Melanocyte of skin (primary cell): Measurements from ENCODE around the gene GABRQ. TPM values are rescaled to one million over a fixed set of nuclear protein-coding genes. Genes with fewer than 3 reads are reported as not detected.

ENCODE experiments used
- total RNA-seq, 2 donors: library from RNA; depleted of rRNA; stranded (reverse); fragments of >200 nt; gene quantifications; 2 replicates each; pipeline ENCODE4 v1.2.3, GENCODE V29; 2012

The GABRQ gene
- not detected for total RNA-seq

DNA sequence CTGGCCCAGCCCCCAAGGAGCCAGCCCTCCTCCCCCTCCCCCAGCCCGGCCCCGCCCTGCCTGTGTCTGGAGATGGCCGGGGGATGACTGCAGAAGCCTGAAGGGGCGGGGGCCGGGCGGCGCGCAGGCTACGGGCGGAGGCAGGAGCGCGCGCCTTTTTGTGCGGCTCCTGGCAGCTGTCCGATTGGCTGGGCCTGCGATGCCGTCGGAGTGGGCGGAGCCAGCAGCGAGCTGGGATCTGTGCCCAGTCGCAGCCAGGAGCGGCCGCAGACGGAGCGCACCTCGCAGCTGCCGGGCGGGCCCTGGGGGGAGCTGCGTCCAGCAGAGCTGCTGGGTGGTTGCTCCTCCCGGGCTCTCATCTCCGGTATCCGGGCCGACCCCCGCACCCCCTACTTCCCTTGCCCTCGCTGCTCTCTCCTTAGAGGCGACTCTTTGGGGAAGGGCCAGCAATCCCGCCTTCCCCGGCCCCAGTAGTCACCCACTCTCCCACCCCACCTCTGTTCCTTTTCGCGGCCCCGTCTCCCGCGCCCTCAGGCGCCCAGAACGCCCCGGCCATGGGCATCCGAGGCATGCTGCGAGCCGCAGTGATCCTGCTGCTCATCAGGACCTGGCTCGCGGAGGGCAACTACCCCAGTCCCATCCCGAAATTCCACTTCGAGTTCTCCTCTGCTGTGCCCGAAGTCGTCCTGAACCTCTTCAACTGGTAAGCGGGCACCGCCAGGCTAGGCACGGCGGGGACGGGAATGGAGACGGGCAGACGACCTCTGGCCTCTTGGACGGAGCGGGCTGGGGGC lies at the start of gene GABRQ:
GABRQ (plus strand) TSS at position 247 of the 794 bp plus-strand sequence; CDS start at position 555, 308 bp downstream.

DNA sequence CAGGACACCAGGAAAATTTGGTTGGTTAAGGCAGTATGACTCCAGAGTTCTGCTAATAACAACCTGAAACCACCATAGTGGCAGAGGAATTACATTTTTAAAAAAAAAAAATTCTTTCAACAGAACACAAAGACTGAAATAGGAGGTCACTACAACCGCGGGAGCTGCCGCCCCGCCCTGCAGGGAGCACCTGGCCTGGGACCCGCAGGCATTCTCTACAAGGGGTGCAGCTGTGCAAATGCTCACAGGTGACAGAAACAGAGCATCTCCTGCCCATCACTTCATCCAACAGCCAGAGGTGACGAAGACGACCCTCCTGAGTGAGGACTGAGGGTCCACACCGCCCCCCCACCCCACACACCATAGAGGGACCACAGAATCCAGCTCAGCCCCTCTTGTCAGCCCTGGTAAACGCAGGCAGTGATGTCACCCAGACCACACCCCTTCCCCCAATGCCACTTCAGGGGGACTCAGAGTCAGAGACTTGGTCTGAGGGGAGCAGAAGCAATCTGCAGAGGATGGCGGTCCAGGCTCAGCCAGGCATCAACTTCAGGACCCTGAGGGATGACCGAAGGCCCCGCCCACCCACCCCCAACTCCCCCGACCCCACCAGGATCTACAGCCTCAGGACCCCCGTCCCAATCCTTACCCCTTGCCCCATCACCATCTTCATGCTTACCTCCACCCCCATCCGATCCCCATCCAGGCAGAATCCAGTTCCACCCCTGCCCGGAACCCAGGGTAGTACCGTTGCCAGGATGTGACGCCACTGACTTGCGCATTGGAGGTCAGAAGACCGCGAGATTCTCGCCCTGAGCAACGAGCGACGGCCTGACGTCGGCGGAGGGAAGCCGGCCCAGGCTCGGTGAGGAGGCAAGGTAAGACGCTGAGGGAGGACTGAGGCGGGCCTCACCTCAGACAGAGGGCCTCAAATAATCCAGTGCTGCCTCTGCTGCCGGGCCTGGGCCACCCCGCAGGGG lies 60.5 kb downstream of the GABRQ start, which contains the start of gene MAGEA3:
MAGEA3 (plus strand) TSS at position 843 of the 980 bp plus-strand sequence. CDS start 2,039 bp downstream, outside the sequence.

Other genes with a start within 250 kb of the GABRQ start
- gene GABRA3, start 186.6 kb upstream of the GABRQ start, total RNA-seq: not detected
- gene MAGEA3, start 60.9 kb downstream of the GABRQ start, total RNA-seq: not detected
- gene CSAG2, start 71.4 kb downstream of the GABRQ start, total RNA-seq: not detected
- gene MAGEA2B, start 76.7 kb downstream of the GABRQ start, total RNA-seq: not detected
- gene CSAG1, start 95.8 kb downstream of the GABRQ start, total RNA-seq: not detected
- gene MAGEA12, start 95.9 kb downstream of the GABRQ start, total RNA-seq: not detected
- not detected for gene MAGEA2, start 115.9 kb downstream of the GABRQ start, total RNA-seq
- not detected for gene CSAG3, start 121.3 kb downstream of the GABRQ start, total RNA-seq
- gene MAGEA6, start 131.8 kb downstream of the GABRQ start, total RNA-seq: not detected
- 10 to 100 TPM; 22.0 to 25.1 TPM for gene CETN2, start 192.9 kb downstream of the GABRQ start, total RNA-seq
- gene NSDHL, start 193.2 kb downstream of the GABRQ start, total RNA-seq: 10 to 100 TPM; 16.5 to 24.3 TPM